KMS-11 (cell line): ENCODE measurements around the gene FKBP8.

Experiments used
- H2AFZ ChIP-seq: fragments of 200-600 bp; sonication (generic); 2 replicates; pipeline ENCODE4 v1.6.1; 2016; ENCODE audit warnings: antibody characterized with exemption, mixed run types, low read depth
- H3K27ac ChIP-seq: fragments of 200-600 bp; sonication (generic); 2 replicates; pipeline ENCODE4 v1.6.1; 2016; ENCODE audit warnings: mild to moderate bottlenecking, mixed run types
- H3K27me3 ChIP-seq: fragments of 200-600 bp; sonication (generic); 2 replicates; pipeline ENCODE4 v1.6.1; 2017; ENCODE audit warnings: mild to moderate bottlenecking, low read depth, mixed run types, moderate library complexity; ENCODE audit not compliant: insufficient read depth
- H3K36me3 ChIP-seq: fragments of 200-600 bp; sonication (generic); 2 replicates; pipeline ENCODE4 v1.6.1; 2017; ENCODE audit warnings: mild to moderate bottlenecking, mixed run types; ENCODE audit not compliant: insufficient read depth
- H3K4me1 ChIP-seq: fragments of 200-600 bp; sonication (generic); 2 replicates; pipeline ENCODE4 v1.6.1; 2016; ENCODE audit warnings: mild to moderate bottlenecking, low read depth, mixed run types; ENCODE audit not compliant: poor library complexity, severe bottlenecking
- H3K4me2 ChIP-seq: fragments of 200-600 bp; sonication (generic); 2 replicates; pipeline ENCODE4 v1.7.0; 2016; ENCODE audit warnings: mild to moderate bottlenecking, mixed run types
- H3K4me3 ChIP-seq: fragments of 200-600 bp; sonication (generic); IDR thresholded peaks from 2 replicates; pipeline ENCODE4 v1.6.1; 2017; ENCODE audit warnings: low read depth, low read length, mixed read lengths; ENCODE audit not compliant: insufficient read depth
- H3K79me2 ChIP-seq: fragments of 200-600 bp; sonication (generic); 2 replicates; pipeline ENCODE4 v1.6.1; 2016; ENCODE audit warnings: low read depth, mixed run types; ENCODE audit not compliant: insufficient read depth
- H3K9ac ChIP-seq: fragments of 200-600 bp; sonication (generic); 2 replicates; pipeline ENCODE4 v1.6.1; 2016; ENCODE audit warnings: mild to moderate bottlenecking, mixed run types
- H4K20me1 ChIP-seq: fragments of 200-600 bp; sonication (generic); 2 replicates; pipeline ENCODE4 v1.6.1; 2016; ENCODE audit warnings: mild to moderate bottlenecking, mixed run types; ENCODE audit not compliant: insufficient read depth
- CTCF ChIP-seq: fragments of 200-600 bp; sonication (generic); conservative IDR thresholded peaks from 2 replicates; pipeline ENCODE4 v1.6.1; 2017; ENCODE audit warnings: low read depth, mild to moderate bottlenecking, antibody characterized with exemption, low read length, moderate library complexity, mixed read lengths

FKBP8 gene

GRCh38 chr19:18500376-18500775 is 43.0 kb downstream of the FKBP8 start:
- Histone ChIP-seq H3K4me2 (no peak overlapping the region), H4K20me1 (peaks cover 83% of the 10 kb centered on the region), H3K79me2 (peaks cover 100% of the 10 kb centered on the region)

GRCh38 chr19:18499055-18499775 is 44.2 kb downstream of the FKBP8 start:
- H3K27ac ChIP-seq = no peak overlapping the region
- no peak overlapping the region for H3K4me3 ChIP-seq
- H3K4me1 ChIP-seq = peaks cover 49% of the 10 kb centered on the region
- H3K27me3 ChIP-seq = no peaks in the 10 kb centered on the region
- no peak overlapping the region for H2AFZ ChIP-seq
- no peak overlapping the region for H3K9ac ChIP-seq
- H3K4me2 ChIP-seq = peak overlapping the region; percentile 27; the same call in 1 of the 2 replicates
- peaks cover 100% of the 10 kb centered on the region for H3K79me2 ChIP-seq
- peaks cover 82% of the 10 kb centered on the region for H4K20me1 ChIP-seq
- TF ChIP-seq CTCF = no peak
- H3K36me3 ChIP-seq = no peaks in the 10 kb centered on the region

More at GRCh38 chr19:18500376-18500775, 43.0 kb downstream of the FKBP8 start:
- Histone ChIP-seq H3K27me3 (no peaks in the 10 kb centered on the region), H3K27ac (no peak overlapping the region), H3K9ac (no peak overlapping the region), H3K36me3 (no peaks in the 10 kb centered on the region), H3K4me1 (peaks cover 51% of the 10 kb centered on the region), H2AFZ (no peak overlapping the region), H3K4me3 (no peak overlapping the region)
- no peak for TF ChIP-seq CTCF

- Histone ChIP-seq H3K36me3 (no peaks in the 10 kb centered on the region), H3K4me2 (no peak overlapping the region), H3K9ac (no peak overlapping the region), H4K20me1 (peaks cover 73% of the 10 kb centered on the region), H3K79me2 (peaks cover 99% of the 10 kb centered on the region), H3K27me3 (no peaks in the 10 kb centered on the region), H3K27ac (no peak overlapping the region), H3K4me3 (no peak overlapping the region), H2AFZ (no peak overlapping the region), H3K4me1 (peaks cover 46% of the 10 kb centered on the region)
- TF ChIP-seq CTCF = no peak
These were observed 46.5 kb downstream of the FKBP8 start for GRCh38 chr19:18496980-18497256.

- Histone ChIP-seq H3K9ac (no peak overlapping the region), H3K27ac (no peak overlapping the region), H3K4me1 (peaks cover 46% of the 10 kb centered on the region), H3K4me3 (no peak overlapping the region), H3K36me3 (no peaks in the 10 kb centered on the region), H3K4me2 (no peak overlapping the region), H3K79me2 (peaks cover 99% of the 10 kb centered on the region), H3K27me3 (no peaks in the 10 kb centered on the region), H4K20me1 (peaks cover 78% of the 10 kb centered on the region), H2AFZ (no peak overlapping the region)
- no peak for TF ChIP-seq CTCF
These were observed 47.0 kb downstream of the FKBP8 start for GRCh38 chr19:18496167-18496979.
